Activated B cell treated with CpG ODN at 0.5 μM for 24 hours (primary cell): ENCODE results near the gene ARL6IP6. TPM values are rescaled to one million over a fixed set of nuclear protein-coding genes. Genes with fewer than 3 reads are reported as not detected.
"Not testable (repeated sequence)": the region's sequence is repeated elsewhere in the genome, so short reads cannot be mapped to it uniquely, and the experiment has no call there.

Source experiments
- ATAC-seq: fragments of 200-7000 bp; cut with Tn5 transposase; one replicate; pipeline ENCODE4 v1.10.0; 2021; ENCODE audit warnings: low read depth, mild to moderate bottlenecking, moderate library complexity
- CTCF ChIA-PET: fragments of 350-600 bp; sonication (Branson Sonifier 250); formaldehyde crosslinking; loops from one replicate; lab custom pipeline; 2021; ENCODE audit warnings: antibody characterized with exemption; lab: Charles Lee
- POLR2A ChIA-PET: fragments of 350-600 bp; sonication (Branson Sonifier 250); formaldehyde crosslinking; loops from one replicate; lab custom pipeline; 2021; ENCODE audit warnings: antibody characterized with exemption; lab: Charles Lee
- DNase-seq: peaks from one replicate; pipeline ENCODE4 v3.0.0; 2022
- H3K27ac Mint-ChIP-seq: one replicate; pipeline ENCODE4 v1.8.0; 2020; ENCODE audit warnings: mixed read lengths
- H3K27me3 Mint-ChIP-seq: one replicate; pipeline ENCODE4 v1.8.0; 2021; ENCODE audit warnings: mixed read lengths
- H3K36me3 Mint-ChIP-seq: one replicate; pipeline ENCODE4 v1.8.0; 2021; ENCODE audit warnings: low read depth, mixed read lengths
- H3K4me1 Mint-ChIP-seq: one replicate; pipeline ENCODE4 v1.8.0; 2021; ENCODE audit warnings: mixed read lengths
- H3K4me3 Mint-ChIP-seq: one replicate; pipeline ENCODE4 v1.8.0; 2020; ENCODE audit warnings: mild to moderate bottlenecking, mixed read lengths
- H3K9me3 Mint-ChIP-seq: one replicate; pipeline ENCODE4 v1.8.0; 2020; ENCODE audit warnings: mixed read lengths
- intact Hi-C: fragments of 100-400 bp; cut with micrococcal nuclease; formaldehyde crosslinking; loops from one replicate; pipeline ENCODE4 v1.15.1; 2024
- total RNA-seq: library from RNA; stranded (reverse); gene quantifications from 2 replicates; pipeline ENCODE4 v1.2.3, GENCODE V29; 2022
- TF ChIP-seq, protein P1 (sequence below): fragments of 200-600 bp; IDR thresholded peaks from one replicate; pipeline ENCODE4 v1.8.0; 2022; ENCODE audit warnings: antibody characterized with exemption, mild to moderate bottlenecking

The ARL6IP6 gene
- total RNA-seq, 1 donor from 2014 or later: 13.4 TPM

DNA sequence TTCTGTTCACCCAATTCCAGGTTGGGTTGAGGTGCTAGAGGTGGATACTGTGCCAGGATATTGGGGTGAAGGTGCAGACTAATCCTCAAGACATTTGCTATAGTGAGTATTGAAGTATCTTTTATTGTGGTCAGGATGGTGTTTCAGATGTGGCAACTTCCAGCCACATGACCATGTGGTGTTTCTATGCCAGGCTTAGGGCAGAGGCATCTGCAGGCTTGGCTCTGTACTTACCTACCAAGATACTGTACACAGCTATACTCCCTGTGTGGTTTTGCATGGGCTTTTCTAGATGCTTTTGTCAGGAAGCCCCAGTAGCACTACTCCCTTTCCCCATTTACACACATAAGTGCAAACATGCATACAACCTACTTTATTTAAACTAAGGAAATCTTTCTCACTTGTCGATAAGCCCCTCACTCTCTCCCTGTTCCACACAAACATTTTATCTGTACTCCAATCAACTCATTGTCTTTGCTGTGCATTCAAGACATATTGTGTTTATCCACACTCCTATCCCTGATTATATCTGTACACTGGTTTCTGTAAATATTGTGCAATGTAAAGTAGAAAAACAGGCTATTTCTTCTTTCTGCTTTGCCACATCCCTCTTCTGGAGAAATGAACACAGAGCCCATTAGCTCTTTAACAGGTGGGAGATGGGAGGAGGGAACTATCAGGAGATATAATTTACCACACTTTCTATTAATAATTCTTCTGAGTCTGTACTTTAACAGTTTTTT is 12.3 kb downstream of the ARL6IP6 start:
- Mint-ChIP-seq H3K27me3 (no peaks in the 10 kb centered on the region), H3K9me3 (no peaks in the 10 kb centered on the region), H3K27ac (no peak overlapping the region), H3K4me3 (no peak overlapping the region), H3K4me1 (peaks cover 21% of the 10 kb centered on the region), H3K36me3 (peaks cover 5% of the 10 kb centered on the region)
- POLR2A ChIA-PET: interaction anchor here (1.0 kb wide), 1 partner anchor 12 kb away, joined by 5 read pairs; the partner anchor contains the start of gene ARL6IP6
- intact Hi-C loops: no loop called here
- no peak for DNase-seq
- CTCF ChIA-PET: no interaction called here
- TF ChIP-seq, protein P1, sequence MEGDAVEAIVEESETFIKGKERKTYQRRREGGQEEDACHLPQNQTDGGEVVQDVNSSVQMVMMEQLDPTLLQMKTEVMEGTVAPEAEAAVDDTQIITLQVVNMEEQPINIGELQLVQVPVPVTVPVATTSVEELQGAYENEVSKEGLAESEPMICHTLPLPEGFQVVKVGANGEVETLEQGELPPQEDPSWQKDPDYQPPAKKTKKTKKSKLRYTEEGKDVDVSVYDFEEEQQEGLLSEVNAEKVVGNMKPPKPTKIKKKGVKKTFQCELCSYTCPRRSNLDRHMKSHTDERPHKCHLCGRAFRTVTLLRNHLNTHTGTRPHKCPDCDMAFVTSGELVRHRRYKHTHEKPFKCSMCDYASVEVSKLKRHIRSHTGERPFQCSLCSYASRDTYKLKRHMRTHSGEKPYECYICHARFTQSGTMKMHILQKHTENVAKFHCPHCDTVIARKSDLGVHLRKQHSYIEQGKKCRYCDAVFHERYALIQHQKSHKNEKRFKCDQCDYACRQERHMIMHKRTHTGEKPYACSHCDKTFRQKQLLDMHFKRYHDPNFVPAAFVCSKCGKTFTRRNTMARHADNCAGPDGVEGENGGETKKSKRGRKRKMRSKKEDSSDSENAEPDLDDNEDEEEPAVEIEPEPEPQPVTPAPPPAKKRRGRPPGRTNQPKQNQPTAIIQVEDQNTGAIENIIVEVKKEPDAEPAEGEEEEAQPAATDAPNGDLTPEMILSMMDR: no peak
- ATAC-seq: no peak

DNA sequence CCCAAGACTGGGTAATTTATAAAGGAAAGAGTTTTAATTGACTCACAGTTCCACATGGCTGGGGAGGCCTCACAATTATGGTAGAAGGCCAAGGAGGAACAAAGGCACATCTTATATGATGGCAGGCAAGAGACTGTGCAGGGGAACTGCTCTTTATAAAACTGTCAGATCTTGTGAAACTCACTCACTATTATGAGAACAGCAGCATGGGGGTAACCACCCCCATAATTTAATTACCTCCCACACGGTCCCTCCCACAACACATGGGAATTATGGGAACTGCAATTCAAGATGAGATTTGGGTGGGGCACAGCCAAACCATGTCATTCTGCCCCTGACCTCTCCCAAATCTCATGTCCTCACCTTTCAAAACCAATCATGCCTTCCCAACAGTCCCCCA is 19.1 kb downstream of the ARL6IP6 start:
- H3K4me1 Mint-ChIP-seq, DNase-seq, H3K27me3 Mint-ChIP-seq, CTCF ChIA-PET, H3K9me3 Mint-ChIP-seq, H3K27ac Mint-ChIP-seq, H3K4me3 Mint-ChIP-seq, intact Hi-C loops, ATAC-seq, POLR2A ChIA-PET: not testable (repeated sequence)
- H3K36me3 Mint-ChIP-seq: peaks cover 38% of the 10 kb centered on the region

DNA sequence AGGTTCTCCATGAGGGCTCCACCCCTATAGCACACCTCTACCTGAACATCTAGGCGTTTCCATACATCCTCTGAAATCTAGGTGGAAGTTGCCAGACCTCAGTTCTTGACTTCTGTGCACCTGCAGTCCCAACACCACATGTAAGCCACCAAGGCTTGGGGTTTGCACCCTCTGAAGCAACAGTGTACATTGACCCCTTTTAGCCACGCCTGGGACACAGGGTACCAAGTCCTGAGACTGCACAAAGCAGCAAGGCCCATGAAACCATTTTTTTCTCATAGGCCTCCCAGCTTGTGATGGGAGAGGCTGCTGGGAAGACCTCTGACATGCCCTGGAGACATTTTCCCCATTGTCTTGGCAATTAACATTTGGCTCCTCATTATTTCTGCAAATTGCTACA is 20.0 kb downstream of the ARL6IP6 start:
- H3K36me3 Mint-ChIP-seq: peaks cover 42% of the 10 kb centered on the region
- H3K9me3 Mint-ChIP-seq: peaks cover 4% of the 10 kb centered on the region
- DNase-seq (no peak), ATAC-seq (no peak)
- H3K4me3 Mint-ChIP-seq: no peak overlapping the region
- CTCF ChIA-PET: no interaction called here
- TF ChIP-seq, protein P1: no peak
- intact Hi-C loops: no loop called here
- POLR2A ChIA-PET: no interaction called here
- H3K4me1 Mint-ChIP-seq: peaks cover 2% of the 10 kb centered on the region
- H3K27ac Mint-ChIP-seq: no peak overlapping the region
- H3K27me3 Mint-ChIP-seq: no peaks in the 10 kb centered on the region

DNA sequence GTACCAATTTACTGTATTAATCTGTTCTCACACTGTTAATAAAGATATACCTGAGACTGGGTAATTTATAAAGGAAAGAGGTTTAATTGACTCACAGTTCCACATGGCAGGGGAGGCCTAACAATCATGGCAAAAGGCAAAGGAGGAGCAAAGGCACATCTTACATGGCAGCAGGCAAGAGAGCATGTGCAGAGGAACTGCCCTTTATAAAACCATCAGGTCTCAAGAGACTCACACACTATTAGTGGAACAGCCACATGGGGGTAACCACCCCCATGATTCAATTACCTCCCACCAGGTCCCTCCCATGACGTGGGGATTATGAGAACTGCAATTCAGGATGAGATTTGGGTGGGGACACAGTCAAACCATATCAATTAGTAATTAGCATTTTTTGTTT is 21.3 kb downstream of the ARL6IP6 start:
- H3K4me1 Mint-ChIP-seq, ATAC-seq, H3K9me3 Mint-ChIP-seq, H3K27ac Mint-ChIP-seq, H3K27me3 Mint-ChIP-seq, POLR2A ChIA-PET, H3K4me3 Mint-ChIP-seq, DNase-seq, CTCF ChIA-PET: not testable (repeated sequence)
- intact Hi-C loops: loop anchor here (1.0 to 2.0 kb wide), 4 partner anchors 20 to 780 kb away; partner anchors contain the start of genes RPRM and STAM2
- H3K36me3 Mint-ChIP-seq: peaks cover 42% of the 10 kb centered on the region

DNA sequence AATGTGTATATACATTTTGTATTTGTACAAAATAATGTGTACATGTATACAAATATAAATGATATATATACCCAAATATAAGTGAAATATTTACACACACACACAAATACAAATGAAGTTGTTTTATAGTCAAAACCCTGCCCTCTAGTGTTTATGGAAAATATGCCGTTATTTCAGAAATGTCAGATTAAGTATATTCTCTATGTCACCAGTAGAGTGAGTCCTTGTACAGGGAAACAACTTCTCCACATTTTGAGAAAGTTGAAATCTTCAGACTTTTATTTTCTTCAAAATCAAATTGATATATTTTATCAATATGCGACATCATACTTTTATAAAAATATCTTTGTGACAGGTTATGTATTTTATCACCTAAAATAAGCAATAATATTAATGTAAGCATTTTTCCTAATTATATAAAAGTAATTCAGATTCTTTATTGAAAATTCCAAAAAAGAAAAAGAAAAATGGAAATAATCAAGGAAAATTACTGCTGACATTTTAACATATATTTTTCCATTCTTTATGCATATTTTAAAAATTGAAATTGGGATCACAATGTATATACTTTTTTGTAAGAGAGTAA is 22.4 kb downstream of the ARL6IP6 start:
- CTCF ChIA-PET: interaction anchor here (0.6 kb wide), 1 partner anchor 779 kb away, joined by 5 read pairs; no protein-coding TSS in a partner anchor
- peak; percentile 79 for ATAC-seq

More for the DNA sequence above, 22.4 kb downstream of the ARL6IP6 start:
- Mint-ChIP-seq H3K36me3 (peaks cover 44% of the 10 kb centered on the region), H3K9me3 (peaks cover 4% of the 10 kb centered on the region), H3K27ac (no peak overlapping the region), H3K4me1 (peaks cover 2% of the 10 kb centered on the region), H3K27me3 (no peaks in the 10 kb centered on the region), H3K4me3 (no peak overlapping the region)
- no peak for DNase-seq
- POLR2A ChIA-PET: no interaction called here
- intact Hi-C loops: loop anchor here (1.0 to 2.0 kb wide), 4 partner anchors 22 to 778 kb away; partner anchors contain the start of genes RPRM and STAM2
- TF ChIP-seq, protein P1: peak; percentile 54
